Prostate gland (tissue), 2 donors: Measurements from ENCODE around the gene PRKAG3. TPM values are rescaled to one million over a fixed set of nuclear protein-coding genes. Genes with fewer than 3 reads are reported as not detected.

Source experiments
- DNase-seq: peaks from one replicate; pipeline ENCODE4 v3.0.0-alpha.2; 2019; ENCODE audit warnings: low spot score
- H3K27ac ChIP-seq, 2 donors: fragments of 200-600 bp; sonication (generic); 2 replicates each; pipeline ENCODE4 v1.5.1; 2017 to 2019
- H3K27me3 ChIP-seq: fragments of 200-600 bp; sonication (generic); replicated peaks from 2 replicates; pipeline ENCODE4 v1.5.1; 2019; ENCODE audit not compliant: insufficient read depth
- H3K36me3 ChIP-seq, 2 donors: fragments of 200-600 bp; sonication (generic); 1 replicate in 1 of 2; 2 replicates in 1 of 2; pipeline versions ENCODE4 v1.5.1 to v1.8.1; 2017 to 2019
- H3K4me1 ChIP-seq: fragments of 200-600 bp; sonication (generic); replicated peaks from 2 replicates; pipeline ENCODE4 v1.5.1; 2019
- H3K4me3 ChIP-seq, 2 donors: fragments of 200-600 bp; sonication (generic); 2 replicates each; pipeline ENCODE4 v1.5.1; 2017 to 2019
- H3K9me3 ChIP-seq: fragments of 200-600 bp; sonication (generic); 2 replicates; pipeline ENCODE4 v1.5.1; 2017
- POLR2A ChIP-seq: fragments of 450-650 bp; IDR thresholded peaks from one replicate; pipeline ENCODE4 v1.6.1; 2016; ENCODE audit warnings: antibody characterized with exemption, mild to moderate bottlenecking
- POLR2AphosphoS5 ChIP-seq: sonication (generic); formaldehyde crosslinking; IDR thresholded peaks from one replicate; pipeline ENCODE4 v1.6.1; 2017; ENCODE audit warnings: antibody characterized with exemption
- WGBS: methylation state at CpG from one replicate; pipeline ENCODE4 v1.1.5; 2018; 5-methylcytosine and 5-hydroxymethylcytosine counted together
- intact Hi-C: fragments of 100-400 bp; cut with DNase I; formaldehyde crosslinking; loops from one replicate; pipeline ENCODE4 v1.14.2; 2022
- total RNA-seq, 2 donors: library from RNA; depleted of rRNA; stranded (reverse); fragments of >200 nt; gene quantifications; one replicate each; pipeline ENCODE4 v1.1.0, GENCODE V29; 2016
- TF ChIP-seq, protein P1 (sequence below), 4 experiments: fragments of 200-600 bp in 2 of 4; fragments of 450-650 bp in 2 of 4; sonication (generic) in 2 of 4; IDR thresholded peaks; 1 replicate in 3 of 4; 2 replicates in 1 of 4; pipeline ENCODE4 v1.5.1; 2016 to 2019; ENCODE audit warnings: antibody characterized with exemption in 4 of 4, mild to moderate bottlenecking in 2 of 4, moderate library complexity in 2 of 4

Gene PRKAG3
- total RNA-seq, 2 donors from 2014 or later: 0.14 TPM; not detected in 1

GRCh38 chr2:218802386-218802994 lies 29.1 kb downstream of the PRKAG3 start:
- intact Hi-C loops: no loop called here

GRCh38 chr2:218799990-218800389 lies 31.6 kb downstream of the PRKAG3 start:
- Histone ChIP-seq H3K4me3 (no peak overlapping the region), H3K36me3 (no peaks in the 10 kb centered on the region), H3K27ac (peak overlapping the region in 1 of 2 donors; percentile 27), H3K4me1 (no peaks in the 10 kb centered on the region), H3K9me3 (no peaks in the 10 kb centered on the region), H3K27me3 (no peaks in the 10 kb centered on the region)
- WGBS: 54% methylated on average over 6 of the region's 6 CpGs
- TF ChIP-seq, protein P1, sequence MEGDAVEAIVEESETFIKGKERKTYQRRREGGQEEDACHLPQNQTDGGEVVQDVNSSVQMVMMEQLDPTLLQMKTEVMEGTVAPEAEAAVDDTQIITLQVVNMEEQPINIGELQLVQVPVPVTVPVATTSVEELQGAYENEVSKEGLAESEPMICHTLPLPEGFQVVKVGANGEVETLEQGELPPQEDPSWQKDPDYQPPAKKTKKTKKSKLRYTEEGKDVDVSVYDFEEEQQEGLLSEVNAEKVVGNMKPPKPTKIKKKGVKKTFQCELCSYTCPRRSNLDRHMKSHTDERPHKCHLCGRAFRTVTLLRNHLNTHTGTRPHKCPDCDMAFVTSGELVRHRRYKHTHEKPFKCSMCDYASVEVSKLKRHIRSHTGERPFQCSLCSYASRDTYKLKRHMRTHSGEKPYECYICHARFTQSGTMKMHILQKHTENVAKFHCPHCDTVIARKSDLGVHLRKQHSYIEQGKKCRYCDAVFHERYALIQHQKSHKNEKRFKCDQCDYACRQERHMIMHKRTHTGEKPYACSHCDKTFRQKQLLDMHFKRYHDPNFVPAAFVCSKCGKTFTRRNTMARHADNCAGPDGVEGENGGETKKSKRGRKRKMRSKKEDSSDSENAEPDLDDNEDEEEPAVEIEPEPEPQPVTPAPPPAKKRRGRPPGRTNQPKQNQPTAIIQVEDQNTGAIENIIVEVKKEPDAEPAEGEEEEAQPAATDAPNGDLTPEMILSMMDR (IDR thresholded peaks at IDR 0.05): no peak
- TF ChIP-seq POLR2AphosphoS5: no peak
- TF ChIP-seq POLR2A: no peak
- intact Hi-C loops: no loop called here
- DNase-seq: no peak

More at GRCh38 chr2:218802386-218802994, 29.1 kb downstream of the PRKAG3 start:
- TF ChIP-seq POLR2AphosphoS5 (no peak), POLR2A (no peak)
- TF ChIP-seq, protein P1 (IDR thresholded peaks at IDR 0.05): no peak
- Histone ChIP-seq H3K27me3 (no peaks in the 10 kb centered on the region), H3K9me3 (no peaks in the 10 kb centered on the region), H3K36me3 (no peaks in the 10 kb centered on the region), H3K27ac (no peak overlapping the region), H3K4me1 (no peaks in the 10 kb centered on the region), H3K4me3 (no peak overlapping the region)
- DNase-seq: no peak
- whole genome bisulfite sequencing: 23% methylated on average over 4 of the region's 4 CpGs

GRCh38 chr2:218798767-218799504 lies 32.7 kb downstream of the PRKAG3 start:
- intact Hi-C loops: no loop called here
- Histone ChIP-seq H3K4me3 (no peak overlapping the region), H3K4me1 (no peaks in the 10 kb centered on the region), H3K27ac (peak overlapping the region in 1 of 2 donors; percentile 27), H3K27me3 (no peaks in the 10 kb centered on the region), H3K36me3 (no peaks in the 10 kb centered on the region), H3K9me3 (no peaks in the 10 kb centered on the region)
- WGBS: 62% methylated on average over 12 of the region's 12 CpGs
- TF ChIP-seq POLR2A (no peak), POLR2AphosphoS5 (no peak)
- TF ChIP-seq, protein P1 (IDR thresholded peaks at IDR 0.05): no peak
- DNase-seq: no peak

DNA sequence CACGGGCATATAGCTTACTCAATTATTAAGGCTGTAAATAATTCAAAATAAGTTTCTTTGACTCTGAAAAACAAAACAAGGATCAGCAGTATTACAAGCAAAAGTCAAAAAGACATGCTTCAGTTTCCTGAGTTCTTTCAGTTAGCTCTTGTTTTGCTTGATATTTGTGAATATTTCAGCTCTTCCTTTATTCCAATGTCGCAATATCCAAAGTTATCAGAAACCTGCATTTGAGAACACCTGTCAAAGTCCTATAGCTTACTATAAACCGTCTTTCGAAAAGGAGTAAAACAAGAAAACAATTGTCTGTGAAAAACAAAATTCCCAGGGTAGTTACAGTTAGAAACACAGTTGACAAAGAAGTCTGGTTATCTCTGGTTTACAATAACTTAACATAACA lies 34.9 kb downstream of the PRKAG3 start:
- H3K36me3 ChIP-seq: no peaks in the 10 kb centered on the region
- TF ChIP-seq POLR2A: no peak
- TF ChIP-seq POLR2AphosphoS5: no peak
- TF ChIP-seq, protein P1 (IDR thresholded peaks at IDR 0.05): no peak
- no peak overlapping the region for H3K27ac ChIP-seq
- no peak for DNase-seq
- H3K4me1 ChIP-seq: no peaks in the 10 kb centered on the region
- WGBS: 96% methylated on average over 4 of the region's 4 CpGs
- no peaks in the 10 kb centered on the region for H3K9me3 ChIP-seq
- H3K4me3 ChIP-seq: no peak overlapping the region
- intact Hi-C loops: no loop called here
- no peaks in the 10 kb centered on the region for H3K27me3 ChIP-seq
